SH-SY5Y (cell line): ENCODE measurements around the gene PGD.

ENCODE experiments used
- GATA2 ChIP-seq: IDR thresholded peaks from 2 replicates; pipeline ENCODE4 v1.6.1; 2011; ENCODE audit warnings: mild to moderate bottlenecking, low read depth, low read length
- GATA3 ChIP-seq: IDR thresholded peaks from 2 replicates; pipeline ENCODE4 v1.6.1; 2011; ENCODE audit warnings: low read depth, mild to moderate bottlenecking, low read length, moderate library complexity

PGD gene

GRCh38 chr1:10424651-10425050 is 25.8 kb downstream of the PGD start:
- TF ChIP-seq GATA2: no peak
- TF ChIP-seq GATA3: no peak

- TF ChIP-seq GATA3 (no peak), GATA2 (no peak)
Observed at GRCh38 chr1:10428984-10429383, 30.1 kb downstream of the PGD start.

- no peak for TF ChIP-seq GATA3
- no peak for TF ChIP-seq GATA2
Observed at GRCh38 chr1:10429868-10430215, 31.0 kb downstream of the PGD start.

- TF ChIP-seq GATA3: no peak
Observed at GRCh38 chr1:10430216-10431069, 31.6 kb downstream of the PGD start, which contains the start of gene CENPS. CENPS (plus strand) TSS chr1:10430433; CDS start chr1:10430518, 85 bp downstream.

- TF ChIP-seq GATA3: no peak
- TF ChIP-seq GATA2: no peak; the same call in 1 of the 2 replicates
Observed at GRCh38 chr1:10431070-10431730, 32.3 kb downstream of the PGD start.

GRCh38 chr1:10432910-10433700 is 34.2 kb downstream of the PGD start:
- TF ChIP-seq GATA2 (no peak), GATA3 (no peak)

GRCh38 chr1:10433790-10434189 is 34.9 kb downstream of the PGD start:
- TF ChIP-seq GATA2 (no peak), GATA3 (no peak)

GRCh38 chr1:10434590-10434989 is 35.7 kb downstream of the PGD start:
- TF ChIP-seq GATA2 (no peak), GATA3 (no peak)

GRCh38 chr1:10437052-10437451 is 38.2 kb downstream of the PGD start:
- TF ChIP-seq GATA3: no peak
- TF ChIP-seq GATA2: no peak

- TF ChIP-seq GATA3 (no peak), GATA2 (no peak)
Observed at GRCh38 chr1:10438677-10439163, 39.9 kb downstream of the PGD start.

- TF ChIP-seq GATA3 (no peak), GATA2 (no peak)
Observed at GRCh38 chr1:10440305-10440704, 41.4 kb downstream of the PGD start.

GRCh38 chr1:10440794-10441193 is 41.9 kb downstream of the PGD start:
- TF ChIP-seq GATA3 (no peak), GATA2 (no peak)

GRCh38 chr1:10444248-10444647 is 45.4 kb downstream of the PGD start:
- TF ChIP-seq GATA2: no peak
- no peak for TF ChIP-seq GATA3

- TF ChIP-seq GATA3: no peak
- no peak for TF ChIP-seq GATA2
Observed at GRCh38 chr1:10444795-10445397, 46.0 kb downstream of the PGD start.
